ENCODE results near the gene TRAPPC5. TPM values are rescaled to one million over a fixed set of nuclear protein-coding genes. Genes with fewer than 3 reads are reported as not detected.

Gene TRAPPC5
- total and polyA plus RNA-seq, 10 of the 15 experiments (the other 5 are each of a cell fraction or from before 2014, with no cell fraction given) = 4.2 to 210 (median 89.1) TPM

- TF ChIP-seq MLLT1 (IDR thresholded peaks at IDR 0.05) = peak; percentile 89
- no peak for TF ChIP-seq SREBF2 (IDR thresholded peaks at IDR 0.05; ENCODE audit: low read length)
- Histone ChIP-seq H3K4me3 (no peak overlapping the region), H4K20me1 (ENCODE audit: control insufficient read depth, insufficient read depth) (no peaks in the 10 kb centered on the region), H3K4me2 (ENCODE audit: control insufficient read depth, insufficient read depth) (no peak overlapping the region), H2AFZ (ENCODE audit: control insufficient read depth, low read depth, low read length) (no peak overlapping the region), H3K27ac (ENCODE audit: control insufficient read depth, insufficient read depth) (peak overlapping the region; percentile 99), H3K36me3 (ENCODE audit: control insufficient read depth in 2 of 2, insufficient read depth in 2 of 2, low read length in 1 of 2) (no peaks in the 10 kb centered on the region), H3K9me3 (replicated peaks; ENCODE audit: control insufficient read depth, insufficient read depth, low read length) (no peaks in the 10 kb centered on the region; the same call in 2 of the 3 replicates), H3K4me1 (ENCODE audit: control insufficient read depth, insufficient read depth, low read length) (peaks cover 70% of the 10 kb centered on the region), H3K27me3 (replicated peaks in 1 of 2; ENCODE audit: control insufficient read depth in 2 of 2, insufficient read depth in 2 of 2, low read length in 1 of 2) (no peaks in the 10 kb centered on the region), H3K9ac (ENCODE audit: control insufficient read depth, insufficient read depth, low read length) (0 out of 2 replicates have a peak overlapping the region, but pooled peaks have one; percentile 1), H3K79me2 (ENCODE audit: control insufficient read depth, insufficient read depth, low read length) (peaks cover 32% of the 10 kb centered on the region)
- CTCF ChIA-PET = no interaction called here
- no TSS peak for BruUV-seq (replicated peaks)
- WGBS (ENCODE audit: insufficient coverage, insufficient replicate concordance, low lambda C conversion rate, missing lambda C conversion rate) = 81% methylated on average over 8 of the region's 8 CpGs
- FAIRE-seq (no peak), ATAC-seq (no peak), DNase-seq (ENCODE audit: low read depth, low spot score) (no peak)
- in situ Hi-C loops (cut with MboI) (loop anchor here (10.0 kb wide), 2 partner anchors 519 to 1179 kb away; no protein-coding TSS in a partner anchor), intact Hi-C loops (cut with micrococcal nuclease; ENCODE audit: unreplicated experiment) (loop anchor here (5.0 to 10.0 kb wide), 2 partner anchors 104 to 491 kb away; no protein-coding TSS in a partner anchor)
- POLR2A ChIA-PET = interaction anchor here (0.6 to 1.0 kb wide), 6 partner anchors 9 to 521 kb away, joined by 3 to 5 read pairs (median 3); no protein-coding TSS in a partner anchor
- RAD21 ChIA-PET (ENCODE audit: unreplicated experiment) = interaction anchor here (0.6 to 2.5 kb wide), 2 partner anchors 33 to 40 kb away, joined by 3 to 11 read pairs; no protein-coding TSS in a partner anchor
- SMC1A ChIA-PET (ENCODE audit: uncharacterized antibody, unreplicated experiment) = interaction anchor here (1.0 kb wide), 1 partner anchor 41 kb away, joined by 6 read pairs; no protein-coding TSS in a partner anchor
Observed at GRCh38 chr19:7703332-7703731, 22.7 kb downstream of the TRAPPC5 start.

- in situ Hi-C loops (cut with MboI) = loop anchor here (10.0 kb wide), 2 partner anchors 520 to 1180 kb away; no protein-coding TSS in a partner anchor
- 89% methylated on average over 6 of the region's 6 CpGs for WGBS (ENCODE audit: insufficient coverage, insufficient replicate concordance, low lambda C conversion rate, missing lambda C conversion rate)
- intact Hi-C loops (cut with micrococcal nuclease; ENCODE audit: unreplicated experiment) = loop anchor here (5.0 to 10.0 kb wide), 2 partner anchors 103 to 490 kb away; no protein-coding TSS in a partner anchor
- Histone ChIP-seq H3K9ac (ENCODE audit: control insufficient read depth, insufficient read depth, low read length) (no peak overlapping the region), H3K79me2 (ENCODE audit: control insufficient read depth, insufficient read depth, low read length) (peaks cover 21% of the 10 kb centered on the region), H3K36me3 (ENCODE audit: control insufficient read depth in 2 of 2, insufficient read depth in 2 of 2, low read length in 1 of 2) (no peaks in the 10 kb centered on the region), H4K20me1 (ENCODE audit: control insufficient read depth, insufficient read depth) (no peaks in the 10 kb centered on the region), H3K4me1 (ENCODE audit: control insufficient read depth, insufficient read depth, low read length) (peaks cover 78% of the 10 kb centered on the region), H3K4me3 (no peak overlapping the region), H3K9me3 (replicated peaks; ENCODE audit: control insufficient read depth, insufficient read depth, low read length) (no peaks in the 10 kb centered on the region; the same call in 2 of the 3 replicates), H2AFZ (ENCODE audit: control insufficient read depth, low read depth, low read length) (no peak overlapping the region), H3K27ac (ENCODE audit: control insufficient read depth, insufficient read depth) (peak overlapping the region; percentile 99), H3K4me2 (ENCODE audit: control insufficient read depth, insufficient read depth) (no peak overlapping the region; the same call in 1 of the 2 replicates), H3K27me3 (replicated peaks in 1 of 2; ENCODE audit: control insufficient read depth in 2 of 2, insufficient read depth in 2 of 2, low read length in 1 of 2) (no peaks in the 10 kb centered on the region)
- BruUV-seq (replicated peaks) = no TSS peak
- CTCF ChIA-PET = interaction anchor here (0.7 to 1.2 kb wide), 2 partner anchors 16 to 94 kb away, joined by 3 read pairs; no protein-coding TSS in a partner anchor
- RAD21 ChIA-PET (ENCODE audit: unreplicated experiment) = interaction anchor here (2.4 kb wide), 1 partner anchor 18 kb away, joined by 7 read pairs; no protein-coding TSS in a partner anchor
- no peak for DNase-seq (ENCODE audit: low read depth, low spot score)
- SMC1A ChIA-PET (ENCODE audit: uncharacterized antibody, unreplicated experiment) = interaction anchor here (1.1 kb wide), 1 partner anchor 95 kb away, joined by 3 read pairs; no protein-coding TSS in a partner anchor
- peak; percentile 66 for TF ChIP-seq ZNF217 (IDR thresholded peaks at IDR 0.05)
- TF ChIP-seq KAT2A (conservative IDR thresholded peaks at IDR 0.05; ENCODE audit: control insufficient read depth, low read depth, low read length) = no peak
- TF ChIP-seq KDM1A (IDR thresholded peaks at IDR 0.05; ENCODE audit: borderline replicate concordance) = peak; percentile 35; the same call in 1 of the 2 replicates
- TF ChIP-seq RFX5 (IDR thresholded peaks at IDR 0.05; ENCODE audit: low read depth, low read length) = no peak
- TF ChIP-seq SMARCA5 (IDR thresholded peaks at IDR 0.05) = peak; percentile 90
- no peak for TF ChIP-seq ZNF207 (IDR thresholded peaks at IDR 0.05; ENCODE audit: borderline replicate concordance)
- TF ChIP-seq CHD2 (IDR thresholded peaks at IDR 0.05; ENCODE audit: borderline replicate concordance, low read depth, low read length) = no peak
- no peak for TF ChIP-seq NR2C2 (IDR thresholded peaks at IDR 0.05; ENCODE audit: borderline replicate concordance, control insufficient read depth, insufficient read length, low read depth)
- POLR2A ChIA-PET = no interaction called here
- FAIRE-seq = no peak
- no peak for ATAC-seq
Observed at GRCh38 chr19:7704280-7705060, 23.8 kb downstream of the TRAPPC5 start.

Data from GM12878 (cell line).